Measurements from ENCODE around the gene PLXNB1.

Gene PLXNB1

DNA sequence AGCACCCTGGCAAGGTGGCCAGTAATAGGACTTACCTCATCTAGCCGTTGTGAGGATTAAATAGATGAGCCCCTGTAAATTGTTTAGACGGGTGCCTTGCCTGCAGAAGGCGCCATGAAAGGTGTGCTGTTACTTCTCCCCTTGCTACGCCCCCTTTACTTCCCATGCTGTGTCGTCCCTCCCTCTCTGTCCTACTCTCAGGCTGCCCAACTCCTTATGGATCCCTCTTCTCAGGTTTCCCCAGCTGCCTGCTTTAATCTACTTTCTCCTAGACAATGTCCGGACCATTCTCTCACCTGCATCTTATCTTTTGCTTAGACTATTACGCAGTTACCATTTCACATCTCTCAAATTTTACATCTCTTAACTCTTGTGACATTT lies 59.6 kb downstream of the PLXNB1 start:
- DNase-seq = no peak

- no peak for DNase-seq
Observed at GRCh38 chr3:48369693-48370332, 60.1 kb downstream of the PLXNB1 start.

- peak in 3 of 56 donors; percentile 2 to 5 (median 2) for DNase-seq
Observed at GRCh38 chr3:48367201-48367600, 62.7 kb downstream of the PLXNB1 start.

GRCh38 chr3:48364840-48365239 lies 65.0 kb downstream of the PLXNB1 start:
- DNase-seq = no peak

DNA sequence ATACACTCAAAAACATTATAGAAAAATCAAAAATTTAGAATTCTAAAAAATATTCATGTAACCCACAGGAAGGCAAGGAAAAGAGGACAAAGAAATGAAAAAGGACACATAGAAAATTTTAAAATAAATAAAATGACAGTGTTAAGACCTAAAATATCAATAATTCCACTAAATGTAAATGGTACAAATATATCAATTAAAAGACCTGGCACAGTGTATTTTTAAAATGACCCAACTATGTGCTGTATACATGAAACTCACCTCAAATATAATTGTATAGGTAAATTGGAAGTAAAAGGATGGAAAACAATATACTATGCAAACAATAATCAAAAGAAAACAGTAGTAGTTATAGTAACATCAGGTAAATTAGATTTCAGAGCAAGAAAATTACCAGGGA lies 68.0 kb downstream of the PLXNB1 start:
- DNase-seq = no peak

DNA sequence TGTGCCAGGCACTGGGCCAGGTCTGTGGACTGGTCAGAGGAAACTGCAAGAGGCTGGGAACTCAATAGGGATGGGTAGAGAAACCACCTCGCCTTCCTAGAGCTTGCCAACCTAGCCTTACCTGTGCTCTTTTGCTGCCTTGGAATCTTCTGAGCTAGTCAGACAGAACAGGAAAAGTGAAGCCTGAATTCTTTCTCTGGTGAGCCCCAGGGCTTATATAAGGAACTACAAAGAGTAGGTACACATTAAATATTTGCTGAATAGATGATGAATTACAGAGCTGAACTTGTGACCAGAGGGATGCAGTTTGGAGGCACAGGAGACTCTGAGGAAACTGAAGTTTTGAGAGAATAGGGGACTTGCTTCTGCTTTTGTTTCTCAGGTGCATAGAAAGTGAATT lies 73.5 kb downstream of the PLXNB1 start:
- DNase-seq = no peak

GRCh38 chr3:48353987-48354386 lies 75.9 kb downstream of the PLXNB1 start:
- DNase-seq = no peak

Data from amygdala (tissue), 56 donors.